Measurements from ENCODE around the gene R3HDM4.
"Not testable (repeated sequence)": the region's sequence is repeated elsewhere in the genome, so short reads cannot be mapped to it uniquely, and the experiment has no call there.

DNA sequence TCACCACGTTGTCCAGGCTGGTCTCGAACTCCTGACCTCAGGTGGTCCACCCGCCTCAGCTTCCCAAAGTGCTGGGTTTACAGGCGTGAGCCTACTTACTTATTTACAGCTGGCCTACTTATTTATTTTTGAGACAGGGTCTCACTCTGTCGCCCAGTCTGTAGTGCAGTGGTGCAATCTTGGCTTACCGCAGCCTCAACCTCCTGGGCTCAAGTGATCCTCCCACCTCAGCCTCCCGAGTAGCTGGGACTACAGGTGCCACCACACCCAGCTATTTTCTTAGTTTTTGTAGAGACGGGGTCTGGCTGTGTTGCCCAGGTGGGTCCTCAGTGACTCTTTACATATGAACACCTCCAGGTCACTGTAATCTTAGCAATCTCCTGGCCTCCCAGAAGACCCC lies 63.8 kb downstream of the R3HDM4 start:
- not testable (repeated sequence) for TF ChIP-seq TAF1, POLR2A (IDR thresholded peaks at IDR 0.05; ENCODE audit: low read depth, low read length)
